ENCODE measurements around the gene ZDHHC7. TPM values are rescaled to one million over a fixed set of nuclear protein-coding genes. Genes with fewer than 3 reads are reported as not detected.
"Not testable (repeated sequence)": the region's sequence is repeated elsewhere in the genome, so short reads cannot be mapped to it uniquely, and the experiment has no call there.

ZDHHC7 gene
- total and polyA plus RNA-seq, 2 donors (not counting 1 experiment from before 2014, with no cell fraction given): 96.4 to 135 TPM

DNA sequence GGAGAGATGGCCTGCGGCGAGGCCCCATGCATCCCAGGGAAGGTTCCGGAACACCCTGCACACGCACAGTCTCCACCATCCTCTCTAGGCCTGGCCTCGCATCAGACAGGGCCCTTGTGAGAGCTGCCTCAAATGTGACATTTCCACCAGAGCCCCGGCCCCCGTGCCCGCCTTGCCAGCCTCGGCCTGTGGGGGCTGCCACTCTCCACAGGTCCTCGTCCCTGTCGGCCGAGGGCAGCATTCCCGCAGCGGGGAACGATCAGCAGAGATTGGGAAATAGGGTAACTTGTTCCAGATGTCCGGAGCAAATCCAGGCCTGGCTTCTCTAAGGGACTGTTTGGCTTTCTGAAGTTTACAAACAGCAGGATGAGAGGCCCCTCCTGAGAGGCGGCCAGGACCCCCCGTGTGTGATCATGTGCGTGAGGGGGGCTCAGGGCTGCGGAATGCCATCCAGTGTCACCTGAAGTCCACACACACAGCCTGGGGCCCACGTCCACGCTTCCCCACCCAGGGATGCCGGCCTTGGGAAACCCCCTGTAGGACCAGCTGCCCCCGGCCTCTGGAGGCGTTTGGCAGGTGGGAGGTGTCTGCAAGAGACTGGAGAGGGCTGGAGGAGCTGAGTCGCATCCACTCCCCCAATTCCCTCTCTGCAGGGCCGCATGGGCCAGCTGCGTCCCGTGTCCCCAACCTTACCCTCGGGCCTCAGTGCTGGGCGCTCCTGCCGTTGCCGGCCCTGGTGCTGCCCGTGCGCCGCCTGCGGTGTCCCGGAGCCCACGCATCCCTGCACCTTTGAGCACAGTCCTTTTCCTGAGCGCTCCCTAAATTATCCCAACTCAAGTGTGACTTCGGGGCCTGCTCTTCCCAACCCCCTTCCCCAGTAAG, 70.4 kb downstream of the ZDHHC7 start:
- Histone ChIP-seq H3K27me3 (ENCODE audit: control insufficient read depth, insufficient read depth, low read length) (no peaks in the 10 kb centered on the region), H3K9ac (ENCODE audit: insufficient read depth, low read length) (no peak overlapping the region), H3K36me3 (ENCODE audit: control insufficient read depth, insufficient read depth, low read length) (no peaks in the 10 kb centered on the region), H2AFZ (ENCODE audit: low read length) (no peak overlapping the region), H4K20me1 (ENCODE audit: control insufficient read depth, extremely low read depth, insufficient read depth, low read length) (no peaks in the 10 kb centered on the region), H3K4me2 (ENCODE audit: extremely low read depth, insufficient read depth, low read length) (no peak overlapping the region), H3K79me2 (ENCODE audit: control insufficient read depth, insufficient read depth, low read length) (no peaks in the 10 kb centered on the region), H3K9me3 (ENCODE audit: control insufficient read depth, insufficient read depth, low read depth, low read length) (no peaks in the 10 kb centered on the region), H3K27ac (ENCODE audit: insufficient read depth, low read length) (no peak overlapping the region), H3K4me3 (replicated peaks in 1 of 4; ENCODE audit: control extremely low read depth in 1 of 4, insufficient read depth in 1 of 4, low read depth in 3 of 4, low read length in 4 of 4) (no peak overlapping the region), H3K4me1 (ENCODE audit: control insufficient read depth, extremely low read depth, insufficient read depth, low read length) (no peaks in the 10 kb centered on the region)
- peak in 1 of 2 donors; percentile 49 for DNase-seq (ENCODE audit: low read depth in 2 of 2)
- no peak for TF ChIP-seq EZH2 (IDR thresholded peaks at IDR 0.05; ENCODE audit: low read length, missing control alignments)
- TF ChIP-seq, protein P1, sequence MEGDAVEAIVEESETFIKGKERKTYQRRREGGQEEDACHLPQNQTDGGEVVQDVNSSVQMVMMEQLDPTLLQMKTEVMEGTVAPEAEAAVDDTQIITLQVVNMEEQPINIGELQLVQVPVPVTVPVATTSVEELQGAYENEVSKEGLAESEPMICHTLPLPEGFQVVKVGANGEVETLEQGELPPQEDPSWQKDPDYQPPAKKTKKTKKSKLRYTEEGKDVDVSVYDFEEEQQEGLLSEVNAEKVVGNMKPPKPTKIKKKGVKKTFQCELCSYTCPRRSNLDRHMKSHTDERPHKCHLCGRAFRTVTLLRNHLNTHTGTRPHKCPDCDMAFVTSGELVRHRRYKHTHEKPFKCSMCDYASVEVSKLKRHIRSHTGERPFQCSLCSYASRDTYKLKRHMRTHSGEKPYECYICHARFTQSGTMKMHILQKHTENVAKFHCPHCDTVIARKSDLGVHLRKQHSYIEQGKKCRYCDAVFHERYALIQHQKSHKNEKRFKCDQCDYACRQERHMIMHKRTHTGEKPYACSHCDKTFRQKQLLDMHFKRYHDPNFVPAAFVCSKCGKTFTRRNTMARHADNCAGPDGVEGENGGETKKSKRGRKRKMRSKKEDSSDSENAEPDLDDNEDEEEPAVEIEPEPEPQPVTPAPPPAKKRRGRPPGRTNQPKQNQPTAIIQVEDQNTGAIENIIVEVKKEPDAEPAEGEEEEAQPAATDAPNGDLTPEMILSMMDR (conservative IDR thresholded peaks at IDR 0.05 in 1 of 2, IDR thresholded peaks at IDR 0.05 in 1 of 2; ENCODE audit: low read depth in 1 of 2, low read length in 2 of 2): peak in 1 of 2 donors; percentile 2

DNA sequence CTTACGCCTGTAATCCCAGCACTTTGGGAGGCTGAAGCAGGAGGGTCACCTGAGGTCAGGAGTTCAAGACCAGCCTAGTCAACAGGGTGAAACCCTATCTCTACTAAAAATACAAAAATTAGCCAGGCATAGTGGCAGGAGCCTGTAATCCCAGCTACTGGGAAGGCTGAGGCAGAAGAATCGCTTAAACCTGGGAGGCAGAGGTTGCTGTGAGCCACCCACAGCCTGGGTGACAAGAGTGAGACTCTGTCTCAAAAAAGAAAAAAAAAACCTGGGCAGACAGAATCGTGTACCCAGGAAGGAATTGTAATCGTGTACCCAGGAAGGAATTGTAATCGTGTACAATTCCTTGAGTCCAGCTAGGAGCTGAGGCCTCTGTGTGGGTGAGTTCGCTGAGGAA, 72.7 kb downstream of the ZDHHC7 start:
- not testable (repeated sequence) for DNase-seq (ENCODE audit: low read depth in 2 of 2); H2AFZ ChIP-seq (ENCODE audit: low read length); H3K4me2 ChIP-seq (ENCODE audit: extremely low read depth, insufficient read depth, low read length); H3K27me3 ChIP-seq (ENCODE audit: control insufficient read depth, insufficient read depth, low read length); H3K79me2 ChIP-seq (ENCODE audit: control insufficient read depth, insufficient read depth, low read length); H3K9ac ChIP-seq (ENCODE audit: insufficient read depth, low read length); H3K4me1 ChIP-seq (ENCODE audit: control insufficient read depth, extremely low read depth, insufficient read depth, low read length); H3K36me3 ChIP-seq (ENCODE audit: control insufficient read depth, insufficient read depth, low read length); H3K27ac ChIP-seq (ENCODE audit: insufficient read depth, low read length); H3K9me3 ChIP-seq (ENCODE audit: control insufficient read depth, insufficient read depth, low read depth, low read length); H3K4me3 ChIP-seq (replicated peaks in 1 of 4; ENCODE audit: control extremely low read depth in 1 of 4, insufficient read depth in 1 of 4, low read depth in 3 of 4, low read length in 4 of 4); H4K20me1 ChIP-seq (ENCODE audit: control insufficient read depth, extremely low read depth, insufficient read depth, low read length)

DNA sequence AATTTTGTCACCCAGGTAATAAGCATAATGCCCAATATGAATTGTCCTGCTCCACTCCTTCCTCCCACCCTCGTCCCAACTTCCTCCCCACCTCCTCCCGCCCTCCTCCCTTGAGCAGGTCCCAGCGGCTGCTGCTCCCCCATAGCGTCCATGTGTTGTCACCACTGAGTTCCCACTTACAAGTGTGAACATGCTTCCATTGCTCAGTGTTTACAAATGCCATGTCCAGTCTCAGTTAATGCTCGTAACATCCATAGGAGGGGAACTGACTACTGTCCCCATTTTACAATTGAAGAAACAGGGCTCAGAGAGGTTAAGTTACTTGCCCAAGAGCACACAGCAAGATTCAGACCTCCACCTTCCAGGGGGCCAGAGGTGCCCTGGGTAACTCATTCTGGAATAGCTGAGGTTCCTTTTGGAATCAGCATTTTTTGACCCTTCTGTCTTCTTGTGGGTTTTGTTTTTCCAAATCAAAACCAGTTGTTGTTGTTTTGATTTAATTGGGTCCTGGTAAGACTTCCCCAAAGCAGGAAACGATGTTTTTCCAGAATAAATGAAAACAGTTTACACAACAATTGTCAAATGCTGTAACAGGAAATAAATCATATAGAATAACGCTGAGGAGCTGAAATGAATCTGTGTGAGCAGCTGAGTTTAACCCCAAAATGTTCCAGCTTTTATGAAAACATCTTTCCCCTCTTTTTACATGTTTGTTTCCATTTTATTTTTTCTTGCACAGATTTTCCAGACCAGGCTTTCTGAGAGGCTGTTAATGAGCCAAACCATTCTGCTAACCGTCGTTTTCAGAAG, 73.9 kb downstream of the ZDHHC7 start:
- no peak overlapping the region for H3K27ac ChIP-seq (ENCODE audit: insufficient read depth, low read length)
- H3K4me3 ChIP-seq (replicated peaks in 1 of 4; ENCODE audit: control extremely low read depth in 1 of 4, insufficient read depth in 1 of 4, low read depth in 3 of 4, low read length in 4 of 4): no peak overlapping the region
- H3K9ac ChIP-seq (ENCODE audit: insufficient read depth, low read length): no peak overlapping the region
- DNase-seq (ENCODE audit: low read depth in 2 of 2): no peak
- no peak for TF ChIP-seq EZH2 (IDR thresholded peaks at IDR 0.05; ENCODE audit: low read length, missing control alignments)
- TF ChIP-seq, protein P1 (conservative IDR thresholded peaks at IDR 0.05 in 1 of 2, IDR thresholded peaks at IDR 0.05 in 1 of 2; ENCODE audit: low read depth in 1 of 2, low read length in 2 of 2): no peak
- H3K4me2 ChIP-seq (ENCODE audit: extremely low read depth, insufficient read depth, low read length): no peak overlapping the region
- no peak overlapping the region for H2AFZ ChIP-seq (ENCODE audit: low read length)
- no peaks in the 10 kb centered on the region for H3K36me3 ChIP-seq (ENCODE audit: control insufficient read depth, insufficient read depth, low read length)
- no peaks in the 10 kb centered on the region for H4K20me1 ChIP-seq (ENCODE audit: control insufficient read depth, extremely low read depth, insufficient read depth, low read length)
- no peaks in the 10 kb centered on the region for H3K27me3 ChIP-seq (ENCODE audit: control insufficient read depth, insufficient read depth, low read length)
- H3K9me3 ChIP-seq (ENCODE audit: control insufficient read depth, insufficient read depth, low read depth, low read length): no peaks in the 10 kb centered on the region
- peaks cover 13% of the 10 kb centered on the region for H3K4me1 ChIP-seq (ENCODE audit: control insufficient read depth, extremely low read depth, insufficient read depth, low read length)
- no peaks in the 10 kb centered on the region for H3K79me2 ChIP-seq (ENCODE audit: control insufficient read depth, insufficient read depth, low read length)
